Mesenchymal stem cell (in vitro differentiated cells and primary cell): ENCODE results near the gene TXNDC16.
A peak's percentile ranks its signal among the peaks of the same experiment; 100 is the strongest.

Experiments used
- DNase-seq: peaks from one replicate; pipeline ENCODE4 v3.0.0-alpha.2; 2013
- H2AFZ ChIP-seq: one replicate; pipeline ENCODE4 v1.6.1; 2013; ENCODE audit warnings: low read depth, mild to moderate bottlenecking, control low read depth, inconsistent platforms, low read length, moderate library complexity
- H2AK5ac ChIP-seq: 2 replicates; pipeline ENCODE4 v1.6.1; 2013; ENCODE audit warnings: low read length, moderate library complexity, mild to moderate bottlenecking, inconsistent platforms; ENCODE audit not compliant: severe bottlenecking
- H2BK120ac ChIP-seq: one replicate; pipeline ENCODE4 v1.6.1; 2013; ENCODE audit warnings: low read depth, mild to moderate bottlenecking, inconsistent platforms, low read length, moderate library complexity
- H2BK12ac ChIP-seq, 2 experiments: one replicate each; pipeline ENCODE4 v1.6.1; 2013; ENCODE audit warnings: inconsistent platforms in 2 of 2, low read length in 2 of 2, mild to moderate bottlenecking in 2 of 2, moderate library complexity in 2 of 2, control low read depth in 1 of 2
- H2BK15ac ChIP-seq: one replicate; pipeline ENCODE4 v1.6.1; 2013; ENCODE audit warnings: mild to moderate bottlenecking, low read depth, inconsistent platforms; ENCODE audit not compliant: poor library complexity, severe bottlenecking
- H2BK5ac ChIP-seq: 2 replicates; pipeline ENCODE4 v1.6.1; 2013; ENCODE audit warnings: low read depth, mild to moderate bottlenecking, low read length, control low read depth, inconsistent platforms; ENCODE audit not compliant: poor library complexity, severe bottlenecking
- H3K14ac ChIP-seq, 2 experiments: one replicate each; pipeline ENCODE4 v1.6.1; 2013; ENCODE audit warnings: inconsistent platforms in 2 of 2, low read length in 2 of 2, control low read depth in 1 of 2, mild to moderate bottlenecking in 1 of 2, moderate library complexity in 1 of 2
- H3K18ac ChIP-seq, 2 experiments: one replicate each; pipeline ENCODE4 v1.6.1; 2013; ENCODE audit warnings: inconsistent platforms in 2 of 2, low read length in 2 of 2, control low read depth in 1 of 2, low read depth in 1 of 2, mild to moderate bottlenecking in 1 of 2
- H3K23ac ChIP-seq, 2 experiments: one replicate each; pipeline ENCODE4 v1.6.1; 2013; ENCODE audit warnings: inconsistent platforms in 2 of 2, low read length in 2 of 2, mild to moderate bottlenecking in 2 of 2, moderate library complexity in 2 of 2, control low read depth in 1 of 2
- H3K27ac ChIP-seq: 2 replicates; pipeline ENCODE4 v1.5.1; 2013; ENCODE audit warnings: mild to moderate bottlenecking, moderate library complexity, low read length, control low read depth, inconsistent platforms; ENCODE audit not compliant: poor library complexity, severe bottlenecking
- H3K27me3 ChIP-seq, 2 experiments: 2 replicates each; pipeline versions ENCODE4 v1.6.1 to v1.7.0; 2013; ENCODE audit warnings: low read length in 2 of 2, mild to moderate bottlenecking in 2 of 2, moderate library complexity in 2 of 2, control low read depth in 1 of 2, inconsistent platforms in 1 of 2; ENCODE audit not compliant: control insufficient read depth in 1 of 2, insufficient read depth in 1 of 2
- H3K36me3 ChIP-seq, 2 experiments: 2 replicates each; pipeline versions ENCODE4 v1.6.1 to v1.7.0; 2013; ENCODE audit warnings: low read length in 2 of 2, control low read depth in 1 of 2, inconsistent platforms in 1 of 2, low read depth in 1 of 2, mild to moderate bottlenecking in 1 of 2; ENCODE audit not compliant: insufficient read depth in 2 of 2, control insufficient read depth in 1 of 2
- H3K4ac ChIP-seq, 2 experiments: one replicate each; pipeline ENCODE4 v1.6.1; 2013; ENCODE audit warnings: inconsistent platforms in 2 of 2, low read length in 2 of 2, mild to moderate bottlenecking in 2 of 2, moderate library complexity in 2 of 2, control low read depth in 1 of 2, low read depth in 1 of 2
- H3K4me1 ChIP-seq: 2 replicates; pipeline ENCODE4 v1.6.1; 2013; ENCODE audit warnings: low read depth, low read length, control low read depth; ENCODE audit not compliant: control insufficient read depth, insufficient read depth
- H3K4me2 ChIP-seq: 2 replicates; pipeline ENCODE4 v1.6.1; 2013; ENCODE audit warnings: low read length, mild to moderate bottlenecking, inconsistent platforms; ENCODE audit not compliant: poor library complexity, severe bottlenecking
- H3K4me3 ChIP-seq, 2 experiments: 2 replicates each; pipeline versions ENCODE4 v1.5.1 to v1.7.0; 2013; ENCODE audit warnings: low read length in 2 of 2, mild to moderate bottlenecking in 2 of 2, control low read depth in 1 of 2, low read depth in 1 of 2; ENCODE audit not compliant: insufficient read depth in 1 of 2
- H3K79me1 ChIP-seq: replicated peaks from 2 replicates; pipeline ENCODE4 v1.6.1; 2013; ENCODE audit warnings: mild to moderate bottlenecking, control low read depth, low read length, inconsistent platforms; ENCODE audit not compliant: poor library complexity, severe bottlenecking
- H3K9ac ChIP-seq: 2 replicates; pipeline ENCODE4 v1.7.0; 2013; ENCODE audit warnings: mild to moderate bottlenecking, low read length, moderate library complexity
- H3K9me3 ChIP-seq: 2 replicates; pipeline ENCODE4 v1.7.0; 2013; ENCODE audit warnings: mild to moderate bottlenecking, low read length; ENCODE audit not compliant: control insufficient read depth
- H4K8ac ChIP-seq: one replicate; pipeline ENCODE4 v1.6.1; 2013; ENCODE audit warnings: inconsistent platforms, mild to moderate bottlenecking, low read length, moderate library complexity
- H4K91ac ChIP-seq: one replicate; pipeline ENCODE4 v1.6.1; 2013; ENCODE audit warnings: mild to moderate bottlenecking, low read length, inconsistent platforms
- WGBS: methylation state at CpG from one replicate; pipeline ENCODE4 v1.1.7; 2013; ENCODE audit warnings: mixed read lengths; 5-methylcytosine and 5-hydroxymethylcytosine counted together

TXNDC16 gene

DNA sequence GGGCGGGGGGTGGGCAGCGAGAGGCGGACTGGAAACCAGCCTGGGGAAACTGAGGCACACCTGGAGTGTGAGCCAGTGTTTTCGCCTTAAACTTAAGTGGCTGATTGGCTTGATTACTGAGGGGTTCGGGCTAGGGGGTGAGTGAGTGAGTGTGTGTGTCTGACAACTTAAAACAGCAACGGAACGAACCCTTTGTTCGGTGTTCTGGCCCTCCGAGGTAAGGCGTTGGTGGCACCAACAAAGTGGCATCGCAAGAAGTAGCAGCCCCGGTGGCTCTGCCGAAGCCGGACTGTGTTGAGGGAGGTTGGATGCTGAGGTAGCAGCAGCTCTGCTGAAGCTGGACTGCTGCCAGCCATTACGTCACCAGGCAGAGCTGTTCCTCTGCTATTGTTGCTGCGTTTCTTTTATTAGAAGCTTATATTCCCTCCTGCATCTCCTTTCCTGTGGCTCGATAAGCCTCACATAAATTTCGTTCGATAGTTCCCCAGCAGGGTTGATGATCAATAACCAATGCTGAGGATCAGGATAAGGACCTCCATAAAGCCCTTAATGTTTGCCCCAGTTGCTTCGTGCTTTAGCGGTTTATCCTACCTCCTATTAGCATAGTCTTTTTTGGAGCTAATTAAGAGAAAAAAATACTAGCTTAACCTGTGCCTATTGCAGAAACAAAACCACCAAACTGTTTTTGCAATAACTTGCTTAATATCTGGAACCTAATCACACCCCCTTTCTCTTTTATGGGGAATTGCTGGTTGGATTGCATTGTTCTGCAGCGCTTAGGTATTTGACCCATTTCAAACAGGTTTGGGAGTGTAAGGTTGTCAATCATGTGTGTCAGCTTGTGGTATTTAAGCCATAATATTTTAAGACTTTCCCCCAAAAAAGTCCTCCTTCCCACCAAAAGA, 1.6 kb upstream of the TXNDC16 start:
- no peak overlapping the region for H2BK120ac ChIP-seq
- no peak overlapping the region for H2BK5ac ChIP-seq
- H3K4me2 ChIP-seq: peak overlapping the region; percentile 96
- no peak overlapping the region for H3K14ac ChIP-seq
- peaks cover 9% of the 10 kb centered on the region for H3K79me1 ChIP-seq
- H3K9ac ChIP-seq: peak overlapping the region; percentile 75
- H2BK15ac ChIP-seq: peak overlapping the region; percentile 23
- H2BK12ac ChIP-seq: no peak overlapping the region
- no peak overlapping the region for H3K4ac ChIP-seq
- no peak overlapping the region for H2AFZ ChIP-seq
- H3K18ac ChIP-seq: no peak overlapping the region
- no peaks in the 10 kb centered on the region for H3K27me3 ChIP-seq
- no peaks in the 10 kb centered on the region for H3K36me3 ChIP-seq
- peak; percentile 84 for DNase-seq
- H3K4me1 ChIP-seq: peaks cover 4% of the 10 kb centered on the region
- no peak overlapping the region for H2AK5ac ChIP-seq
- H4K91ac ChIP-seq: no peak overlapping the region
- peak overlapping the region; percentile 80 for H4K8ac ChIP-seq
- H3K23ac ChIP-seq: no peak overlapping the region
- WGBS: under 1% methylated on average over 19 of the region's 22 CpGs
- no peaks in the 10 kb centered on the region for H3K9me3 ChIP-seq
- H3K4me3 ChIP-seq: peak overlapping the region; percentile 81 to 94
- no peak overlapping the region for H3K27ac ChIP-seq

DNA sequence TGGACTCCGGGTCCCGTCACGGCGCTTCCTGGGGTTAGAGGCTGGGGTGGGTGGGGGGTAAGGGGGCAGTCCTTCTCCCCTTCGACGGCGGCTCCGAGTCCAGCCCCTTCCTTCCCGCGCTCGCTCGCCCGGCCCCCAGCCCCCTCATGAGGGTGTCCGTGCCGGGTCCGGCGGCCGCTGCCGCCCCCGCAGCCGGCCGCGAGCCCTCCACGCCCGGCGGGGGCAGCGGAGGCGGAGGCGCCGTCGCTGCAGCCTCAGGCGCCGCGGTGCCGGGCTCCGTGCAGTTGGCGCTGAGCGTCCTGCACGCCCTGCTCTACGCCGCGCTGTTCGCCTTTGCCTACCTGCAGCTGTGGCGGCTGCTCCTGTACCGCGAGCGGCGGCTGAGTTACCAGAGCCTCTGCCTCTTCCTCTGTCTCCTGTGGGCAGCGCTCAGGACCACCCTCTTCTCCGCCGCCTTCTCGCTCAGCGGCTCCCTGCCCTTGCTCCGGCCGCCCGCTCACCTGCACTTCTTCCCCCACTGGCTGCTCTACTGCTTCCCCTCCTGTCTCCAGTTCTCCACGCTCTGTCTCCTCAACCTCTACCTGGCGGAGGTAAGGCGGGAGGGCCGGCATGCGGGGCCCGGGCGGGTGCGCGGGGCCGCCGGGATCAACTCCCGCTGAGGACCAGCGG, 831 bp upstream of the TXNDC16 start:
- no peaks in the 10 kb centered on the region for H3K9me3 ChIP-seq
- H4K8ac ChIP-seq: peak overlapping the region; percentile 80
- no peak overlapping the region for H2BK120ac ChIP-seq
- no peak overlapping the region for H3K4ac ChIP-seq
- H3K4me3 ChIP-seq: peak overlapping the region; percentile 81 to 94
- WGBS: 2% methylated on average over 59 of the region's 69 CpGs
- peak overlapping the region in 1 of 2 experiments; percentile 90 for H3K23ac ChIP-seq
- H2BK15ac ChIP-seq: peak overlapping the region; percentile 23
- peak overlapping the region; percentile 55 for H2AFZ ChIP-seq
- no peaks in the 10 kb centered on the region for H3K27me3 ChIP-seq
- H3K14ac ChIP-seq: peak overlapping the region in 1 of 2 experiments; percentile 76
- H2BK12ac ChIP-seq: peak overlapping the region in 1 of 2 experiments; percentile 19
- peaks cover 4% of the 10 kb centered on the region for H3K4me1 ChIP-seq
- peak; percentile 30 for DNase-seq
- no peaks in the 10 kb centered on the region for H3K36me3 ChIP-seq
- H2BK5ac ChIP-seq: no peak overlapping the region
- H3K18ac ChIP-seq: peak overlapping the region in 1 of 2 experiments; percentile 46
- H3K4me2 ChIP-seq: peak overlapping the region; percentile 96
- H2AK5ac ChIP-seq: no peak overlapping the region
- H3K27ac ChIP-seq: no peak overlapping the region
- peak overlapping the region; percentile 75 for H3K9ac ChIP-seq
- peaks cover 12% of the 10 kb centered on the region for H3K79me1 ChIP-seq
- H4K91ac ChIP-seq: no peak overlapping the region

DNA sequence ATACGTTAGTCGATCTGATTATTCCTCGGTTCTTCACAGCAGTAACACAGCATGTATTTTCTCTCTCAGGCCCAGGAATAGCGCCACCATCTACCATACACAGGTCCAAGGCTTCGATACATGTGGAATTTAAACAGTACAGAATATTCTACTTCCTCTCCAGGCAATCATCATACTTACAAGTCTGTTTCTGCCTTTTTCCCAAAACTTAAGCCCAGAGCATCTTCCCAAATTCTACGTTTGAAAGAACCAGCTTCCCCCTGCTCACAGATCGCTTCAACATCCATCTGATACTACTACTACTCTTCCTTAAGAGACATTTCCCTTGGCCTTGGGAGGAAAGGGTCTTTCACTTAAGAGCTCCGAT, 626 bp downstream of the TXNDC16 start:
- no peak overlapping the region for H2BK5ac ChIP-seq
- peaks cover 4% of the 10 kb centered on the region for H3K4me1 ChIP-seq
- peak overlapping the region; percentile 85 for H3K4me2 ChIP-seq
- peaks cover 13% of the 10 kb centered on the region for H3K79me1 ChIP-seq
- H3K9me3 ChIP-seq: no peaks in the 10 kb centered on the region
- no peak overlapping the region for H4K91ac ChIP-seq
- H3K18ac ChIP-seq: no peak overlapping the region
- DNase-seq: peak; percentile 55
- H3K36me3 ChIP-seq: no peaks in the 10 kb centered on the region
- H3K4ac ChIP-seq: no peak overlapping the region
- no peak overlapping the region for H2BK12ac ChIP-seq
- no peak overlapping the region for H3K14ac ChIP-seq
- H3K27me3 ChIP-seq: no peaks in the 10 kb centered on the region
- WGBS: 8% methylated on average over 8 of the region's 8 CpGs
- no peak overlapping the region for H2AK5ac ChIP-seq
- H3K4me3 ChIP-seq: peak overlapping the region; percentile 74 to 94
- no peak overlapping the region for H3K23ac ChIP-seq
- no peak overlapping the region for H2BK120ac ChIP-seq
- peak overlapping the region; percentile 93 for H2AFZ ChIP-seq
- no peak overlapping the region for H3K27ac ChIP-seq
- H3K9ac ChIP-seq: peak overlapping the region; percentile 87
- no peak overlapping the region for H4K8ac ChIP-seq
- no peak overlapping the region for H2BK15ac ChIP-seq

DNA sequence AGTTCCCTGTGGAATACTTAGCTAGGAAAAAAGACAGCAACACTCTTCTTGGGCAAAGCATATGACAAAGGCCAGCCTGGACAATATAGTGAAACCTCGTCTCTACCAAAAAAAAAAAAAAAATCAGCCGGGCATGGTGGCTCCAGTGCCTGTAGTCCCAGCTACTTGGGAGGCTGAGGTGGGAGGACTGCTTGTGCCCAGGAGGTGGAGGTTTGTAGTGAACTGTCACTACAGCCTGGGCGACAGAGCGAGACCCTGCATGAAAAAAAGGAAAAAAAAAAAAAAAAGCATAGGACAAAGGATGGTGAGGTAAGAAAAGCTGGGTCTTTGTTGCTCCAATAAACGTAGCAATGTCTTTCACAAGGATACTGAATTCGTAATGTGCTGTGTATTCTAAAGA, 1.1 kb downstream of the TXNDC16 start:
- H3K18ac ChIP-seq: no peak overlapping the region
- H3K36me3 ChIP-seq: no peaks in the 10 kb centered on the region
- H4K8ac ChIP-seq: no peak overlapping the region
- peak overlapping the region in 1 of 2 experiments; percentile 94 for H3K4me3 ChIP-seq
- H3K27me3 ChIP-seq: no peaks in the 10 kb centered on the region
- no peak overlapping the region for H2BK12ac ChIP-seq
- H3K23ac ChIP-seq: no peak overlapping the region
- no peak overlapping the region for H4K91ac ChIP-seq
- H3K79me1 ChIP-seq: peaks cover 13% of the 10 kb centered on the region
- no peak overlapping the region for H2AFZ ChIP-seq
- H2AK5ac ChIP-seq: no peak overlapping the region
- no peak overlapping the region for H3K14ac ChIP-seq
- H3K9me3 ChIP-seq: no peaks in the 10 kb centered on the region
- peak overlapping the region; percentile 87 for H3K9ac ChIP-seq
- H3K27ac ChIP-seq: no peak overlapping the region
- peaks cover 4% of the 10 kb centered on the region for H3K4me1 ChIP-seq
- H2BK5ac ChIP-seq: no peak overlapping the region
- no peak overlapping the region for H2BK120ac ChIP-seq
- 72% methylated on average over 6 of the region's 6 CpGs for WGBS
- no peak overlapping the region for H2BK15ac ChIP-seq
- no peak for DNase-seq
- no peak overlapping the region for H3K4ac ChIP-seq
- peak overlapping the region; percentile 5 for H3K4me2 ChIP-seq
